ENCODE results near the gene CDCA8. TPM values are rescaled to one million over a fixed set of nuclear protein-coding genes. Genes with fewer than 3 reads are reported as not detected.

Gene CDCA8
- total and polyA plus RNA-seq, 9 of the 15 experiments (the other 6 are each of a cell fraction or from before 2014, with no cell fraction given) = 26.4 to 148 (median 81.8) TPM

GRCh38 chr1:37730376-37730775, 38.1 kb downstream of the CDCA8 start:
- Histone ChIP-seq H2AFZ (ENCODE audit: low read depth, low read length) (no peak overlapping the region), H4K20me1 (replicated peaks; ENCODE audit: control insufficient read depth, insufficient read depth, low read length) (no peaks in the 10 kb centered on the region; the same call in none of the 2 replicates), H3K79me2 (ENCODE audit: control insufficient read depth, insufficient read depth, low read length) (no peaks in the 10 kb centered on the region), H3K27ac (ENCODE audit: extremely low read depth, low read depth, low read length) (no peak overlapping the region), H3K9me3 (replicated peaks; ENCODE audit: control insufficient read depth, insufficient read depth, low read depth, low read length) (no peaks in the 10 kb centered on the region), H3K36me3 (ENCODE audit: control insufficient read depth, insufficient read depth, low read length) (no peaks in the 10 kb centered on the region), H3K9me1 (ENCODE audit: control insufficient read depth, insufficient read depth, low read length) (no peaks in the 10 kb centered on the region), H3K27me3 (ENCODE audit: control insufficient read depth in 2 of 2, insufficient read depth in 2 of 2, low read length in 2 of 2) (peaks cover 33 to 87% of the 10 kb centered on the region in 2 experiments), H3K9ac (ENCODE audit: insufficient read depth in 1 of 2, low read depth in 2 of 2, low read length in 2 of 2) (no peak overlapping the region), H3K4me3 (no peak overlapping the region), H3K4me2 (ENCODE audit: insufficient read depth, low read length) (no peak overlapping the region), H3K4me1 (replicated peaks in 1 of 2; ENCODE audit: control insufficient read depth in 2 of 2, insufficient read depth in 2 of 2, low read length in 2 of 2) (peaks cover 0 to 9% of the 10 kb centered on the region in 2 experiments; a peak in 2 of 5 replicates)
- in situ Hi-C loops (cut with MboI) = no loop called here
- FAIRE-seq = no peak
- ATAC-seq = no peak
- no peak for TF ChIP-seq HCFC1 (IDR thresholded peaks at IDR 0.05; ENCODE audit: low read depth, low read length)
- no peak for TF ChIP-seq IRF2 (CRISPR knock-in tag; IDR thresholded peaks at IDR 0.05)
- TF ChIP-seq KLF13 (tag; IDR thresholded peaks at IDR 0.05; ENCODE audit: borderline replicate concordance, low read depth) = no peak
- no peak for TF ChIP-seq ZNF212 (CRISPR knock-in tag; IDR thresholded peaks at IDR 0.05)
- TF ChIP-seq ZNF124 (CRISPR knock-in tag; IDR thresholded peaks at IDR 0.05) = no peak
- no peak for TF ChIP-seq LARP7 (IDR thresholded peaks at IDR 0.05)
- TF ChIP-seq ZNF263 (CRISPR knock-in tag; IDR thresholded peaks at IDR 0.05; ENCODE audit: borderline replicate concordance) = no peak
- TF ChIP-seq, protein P1, sequence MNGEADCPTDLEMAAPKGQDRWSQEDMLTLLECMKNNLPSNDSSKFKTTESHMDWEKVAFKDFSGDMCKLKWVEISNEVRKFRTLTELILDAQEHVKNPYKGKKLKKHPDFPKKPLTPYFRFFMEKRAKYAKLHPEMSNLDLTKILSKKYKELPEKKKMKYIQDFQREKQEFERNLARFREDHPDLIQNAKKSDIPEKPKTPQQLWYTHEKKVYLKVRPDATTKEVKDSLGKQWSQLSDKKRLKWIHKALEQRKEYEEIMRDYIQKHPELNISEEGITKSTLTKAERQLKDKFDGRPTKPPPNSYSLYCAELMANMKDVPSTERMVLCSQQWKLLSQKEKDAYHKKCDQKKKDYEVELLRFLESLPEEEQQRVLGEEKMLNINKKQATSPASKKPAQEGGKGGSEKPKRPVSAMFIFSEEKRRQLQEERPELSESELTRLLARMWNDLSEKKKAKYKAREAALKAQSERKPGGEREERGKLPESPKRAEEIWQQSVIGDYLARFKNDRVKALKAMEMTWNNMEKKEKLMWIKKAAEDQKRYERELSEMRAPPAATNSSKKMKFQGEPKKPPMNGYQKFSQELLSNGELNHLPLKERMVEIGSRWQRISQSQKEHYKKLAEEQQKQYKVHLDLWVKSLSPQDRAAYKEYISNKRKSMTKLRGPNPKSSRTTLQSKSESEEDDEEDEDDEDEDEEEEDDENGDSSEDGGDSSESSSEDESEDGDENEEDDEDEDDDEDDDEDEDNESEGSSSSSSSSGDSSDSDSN (IDR thresholded peaks at IDR 0.05; ENCODE audit: borderline replicate concordance in 1 of 2, low read depth in 2 of 2, low read length in 2 of 2) = no peak
- TF ChIP-seq, protein P2, sequence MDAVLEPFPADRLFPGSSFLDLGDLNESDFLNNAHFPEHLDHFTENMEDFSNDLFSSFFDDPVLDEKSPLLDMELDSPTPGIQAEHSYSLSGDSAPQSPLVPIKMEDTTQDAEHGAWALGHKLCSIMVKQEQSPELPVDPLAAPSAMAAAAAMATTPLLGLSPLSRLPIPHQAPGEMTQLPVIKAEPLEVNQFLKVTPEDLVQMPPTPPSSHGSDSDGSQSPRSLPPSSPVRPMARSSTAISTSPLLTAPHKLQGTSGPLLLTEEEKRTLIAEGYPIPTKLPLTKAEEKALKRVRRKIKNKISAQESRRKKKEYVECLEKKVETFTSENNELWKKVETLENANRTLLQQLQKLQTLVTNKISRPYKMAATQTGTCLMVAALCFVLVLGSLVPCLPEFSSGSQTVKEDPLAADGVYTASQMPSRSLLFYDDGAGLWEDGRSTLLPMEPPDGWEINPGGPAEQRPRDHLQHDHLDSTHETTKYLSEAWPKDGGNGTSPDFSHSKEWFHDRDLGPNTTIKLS (IDR thresholded peaks at IDR 0.05; ENCODE audit: borderline replicate concordance, low read depth) = no peak
- no peak for TF ChIP-seq LEF1 (IDR thresholded peaks at IDR 0.05)
- no peak for TF ChIP-seq STAT5B (CRISPR knock-in tag; IDR thresholded peaks at IDR 0.05)
- TF ChIP-seq E2F3 (CRISPR knock-in tag; IDR thresholded peaks at IDR 0.05) = no peak
- no peak for TF ChIP-seq BCL6 (CRISPR knock-in tag; IDR thresholded peaks at IDR 0.05)
- TF ChIP-seq, protein P3, sequence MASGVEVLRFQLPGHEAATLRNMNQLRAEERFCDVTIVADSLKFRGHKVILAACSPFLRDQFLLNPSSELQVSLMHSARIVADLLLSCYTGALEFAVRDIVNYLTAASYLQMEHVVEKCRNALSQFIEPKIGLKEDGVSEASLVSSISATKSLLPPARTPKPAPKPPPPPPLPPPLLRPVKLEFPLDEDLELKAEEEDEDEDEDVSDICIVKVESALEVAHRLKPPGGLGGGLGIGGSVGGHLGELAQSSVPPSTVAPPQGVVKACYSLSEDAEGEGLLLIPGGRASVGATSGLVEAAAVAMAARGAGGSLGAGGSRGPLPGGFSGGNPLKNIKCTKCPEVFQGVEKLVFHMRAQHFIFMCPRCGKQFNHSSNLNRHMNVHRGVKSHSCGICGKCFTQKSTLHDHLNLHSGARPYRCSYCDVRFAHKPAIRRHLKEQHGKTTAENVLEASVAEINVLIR (CRISPR knock-in tag; IDR thresholded peaks at IDR 0.05) = no peak
- TF ChIP-seq SNRNP70 (optimal IDR thresholded peaks at IDR 0.05; ENCODE audit: low read depth, low read length) = no peak
- ChIA-PET POLR2A (interaction anchor here (0.6 to 1.8 kb wide), 7 partner anchors 11 to 335 kb away, joined by 3 to 5 read pairs (median 4); partner anchors contain the start of gene CDCA8), CTCF (ENCODE audit: low intra/inter-chr PET ratio) (no interaction called here)
- WGBS (ENCODE audit: insufficient coverage, low coverage, missing lambda C conversion rate) = 14% methylated on average over 5 of the region's 5 CpGs
- no peak for DNase-seq (ENCODE audit: extremely low read depth in 1 of 4, low spot score in 3 of 4)
- BruUV-seq (replicated peaks) = no TSS peak
- intact Hi-C loops (cut with micrococcal nuclease) = no loop called here

Measured in K562 (cell line).